Stimulated activated CD4-positive, alpha-beta T cell treated with anti-CD3 and anti-CD28 coated beads, Interleukin-2, amount 100 ng/mL, for 24 hours (primary cell): ENCODE results near the gene SLIT3.
A peak's percentile ranks its signal among the peaks of the same experiment; 100 is the strongest.

Experiments
- DNase-seq, 2 donors: peaks; one replicate each; pipeline ENCODE4 v3.0.0-alpha.2; 2020

Gene SLIT3

DNA sequence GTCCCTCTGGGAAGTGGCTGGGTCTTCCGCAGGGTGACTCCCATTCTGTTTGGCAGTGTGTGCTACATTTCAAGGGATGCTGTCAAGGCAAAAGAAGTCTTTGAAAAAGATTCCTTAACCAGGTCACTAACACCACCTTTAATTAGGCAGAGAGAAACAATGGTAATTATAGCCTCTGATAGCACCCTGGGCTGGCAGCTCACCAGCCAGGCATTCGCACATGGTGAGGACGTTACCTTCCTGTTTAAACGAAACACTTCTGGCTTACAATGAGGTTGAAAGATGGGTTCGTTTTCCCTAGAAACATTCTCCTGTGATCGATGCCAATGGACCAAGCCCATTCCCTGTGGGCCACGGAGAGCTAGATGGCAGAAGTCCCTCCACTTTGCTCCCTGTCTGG, 491.7 kb downstream of the SLIT3 start:
- DNase-seq = no peak

- DNase-seq = no peak
Measured at GRCh38 chr5:168808051-168808616, 492.8 kb downstream of the SLIT3 start.

GRCh38 chr5:168807287-168807686, 493.7 kb downstream of the SLIT3 start:
- no peak for DNase-seq

- no peak for DNase-seq
Measured at GRCh38 chr5:168803541-168803940, 497.4 kb downstream of the SLIT3 start.

DNA sequence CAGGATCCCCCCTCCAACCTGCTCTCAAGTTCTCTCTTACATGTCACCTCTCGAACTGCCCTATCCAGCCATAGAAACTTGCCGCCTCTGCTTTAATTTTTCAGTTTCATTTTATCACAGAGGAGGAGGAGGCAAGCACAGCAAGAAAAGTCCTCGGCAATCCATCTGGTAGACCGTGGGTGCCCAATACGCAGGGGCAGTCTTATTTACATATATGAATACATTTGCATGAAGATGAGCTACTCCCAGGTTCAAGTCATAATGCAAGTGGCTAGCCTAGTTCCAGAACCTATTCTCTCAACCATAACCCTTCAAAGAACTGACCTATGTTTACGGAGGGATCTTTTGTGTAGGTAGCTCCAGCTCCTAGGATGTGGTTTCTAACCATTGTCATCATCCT, 498.6 kb downstream of the SLIT3 start:
- peak in 1 of 2 donors; percentile 32 for DNase-seq

DNA sequence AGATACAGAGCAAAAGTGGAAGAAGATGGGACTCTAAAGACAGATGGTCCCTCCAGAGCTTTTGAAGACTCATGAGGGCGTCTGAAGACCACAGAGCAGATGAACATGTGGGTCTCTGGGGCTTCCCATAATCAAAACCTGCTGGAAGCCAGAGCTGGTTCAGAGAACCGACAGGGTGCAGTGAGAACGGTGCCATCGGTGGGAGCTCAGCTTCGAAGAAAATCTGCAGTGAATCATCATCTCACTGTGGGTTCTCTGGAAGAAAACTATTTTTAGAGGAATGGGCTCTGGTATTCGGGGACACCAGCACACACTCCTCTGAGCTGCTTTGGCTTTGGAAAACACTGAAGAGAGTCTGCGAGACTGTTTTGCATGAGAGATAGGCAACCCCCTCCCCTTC, 499.4 kb downstream of the SLIT3 start:
- DNase-seq = no peak

- no peak for DNase-seq
Measured at GRCh38 chr5:168800701-168801100, 500.2 kb downstream of the SLIT3 start.

GRCh38 chr5:168798065-168799023, 502.6 kb downstream of the SLIT3 start:
- peak in 1 of 2 donors; percentile 17 for DNase-seq

- DNase-seq = no peak
Measured at GRCh38 chr5:168796593-168797580, 504.1 kb downstream of the SLIT3 start.

DNA sequence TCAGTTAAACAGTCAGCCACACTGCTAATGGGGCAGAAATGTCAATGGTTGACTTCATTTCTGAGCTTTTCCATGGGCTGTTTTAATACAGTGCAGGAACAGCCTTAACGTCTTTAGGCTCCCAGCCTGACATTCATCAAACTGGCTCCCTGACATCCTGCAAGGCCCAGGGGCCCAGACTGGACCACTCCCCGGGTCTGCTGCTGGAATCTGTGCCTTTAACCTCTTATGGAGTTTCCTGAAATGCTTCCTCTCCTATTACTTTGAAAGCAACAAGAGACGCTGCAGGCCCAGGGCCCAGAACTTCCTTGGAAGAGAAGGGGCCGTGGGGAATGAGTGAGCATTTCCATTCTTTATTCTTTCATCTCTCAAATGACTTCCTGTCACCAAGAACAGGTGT, 504.9 kb downstream of the SLIT3 start:
- DNase-seq = no peak

DNA sequence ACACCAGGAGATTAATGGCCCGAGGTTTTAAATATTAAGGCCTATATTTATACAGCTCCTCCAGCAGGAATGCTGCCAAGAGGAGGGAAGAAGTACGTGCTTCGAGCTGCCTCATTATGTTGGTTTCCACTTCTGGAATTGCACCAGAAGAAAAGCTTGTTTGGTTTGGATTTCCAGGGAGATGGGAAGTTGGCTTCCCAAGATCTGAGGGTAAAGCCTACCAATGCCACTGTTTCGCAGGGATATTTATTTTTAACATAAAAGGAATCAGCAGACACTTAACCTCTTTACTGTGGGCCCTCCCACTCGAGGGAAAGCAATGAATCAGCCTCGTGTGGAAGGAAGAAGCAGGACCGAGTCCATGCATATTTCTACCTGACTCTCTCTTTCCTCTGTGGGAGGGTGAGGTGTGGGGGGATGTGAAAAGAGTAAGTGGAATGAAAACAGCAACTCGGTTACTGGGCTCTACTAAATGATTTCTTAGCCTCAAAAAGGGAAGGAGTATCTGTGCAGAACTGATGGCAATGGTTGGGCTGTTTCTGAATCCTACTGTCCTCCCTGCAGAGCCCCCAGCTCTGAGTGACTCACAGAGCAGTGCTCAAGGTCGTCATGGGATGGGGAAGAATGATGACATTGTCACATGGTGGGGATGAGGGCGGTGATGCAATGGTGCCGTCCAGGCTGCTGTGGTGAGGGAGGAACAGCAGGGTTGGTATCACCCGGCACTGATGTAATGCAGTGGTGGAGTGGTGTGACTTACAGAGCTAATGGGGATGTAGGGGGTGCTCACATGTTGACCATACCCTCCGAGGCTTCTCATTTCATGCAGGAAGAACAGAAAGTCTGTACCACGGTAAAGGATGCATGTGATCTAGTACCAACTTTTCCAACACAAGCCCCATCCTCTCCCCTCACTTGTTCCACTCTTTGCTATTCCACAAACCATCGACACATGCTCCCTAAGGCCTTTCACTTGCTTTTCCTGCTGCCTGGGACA, 506.8 kb downstream of the SLIT3 start:
- DNase-seq = peak in 1 of 2 donors; percentile 50

DNA sequence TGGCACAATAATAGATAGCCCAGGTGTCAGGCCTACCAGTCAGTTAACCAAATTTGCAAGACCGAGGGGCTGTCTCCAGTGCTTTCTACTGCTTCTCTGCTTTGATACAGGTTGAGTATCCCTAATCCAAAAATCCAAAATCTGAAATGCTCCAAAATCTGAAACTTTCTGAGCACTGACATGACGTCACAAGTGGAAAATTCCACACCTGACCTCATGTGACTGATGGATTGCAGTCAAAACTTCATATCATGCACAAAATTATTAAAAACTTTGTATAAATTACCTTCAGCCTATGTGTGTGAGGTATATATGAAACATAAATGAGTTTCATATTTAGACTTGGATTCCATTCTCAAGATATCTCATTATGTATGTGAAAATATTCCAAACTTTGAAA, 508.3 kb downstream of the SLIT3 start:
- DNase-seq = no peak

DNA sequence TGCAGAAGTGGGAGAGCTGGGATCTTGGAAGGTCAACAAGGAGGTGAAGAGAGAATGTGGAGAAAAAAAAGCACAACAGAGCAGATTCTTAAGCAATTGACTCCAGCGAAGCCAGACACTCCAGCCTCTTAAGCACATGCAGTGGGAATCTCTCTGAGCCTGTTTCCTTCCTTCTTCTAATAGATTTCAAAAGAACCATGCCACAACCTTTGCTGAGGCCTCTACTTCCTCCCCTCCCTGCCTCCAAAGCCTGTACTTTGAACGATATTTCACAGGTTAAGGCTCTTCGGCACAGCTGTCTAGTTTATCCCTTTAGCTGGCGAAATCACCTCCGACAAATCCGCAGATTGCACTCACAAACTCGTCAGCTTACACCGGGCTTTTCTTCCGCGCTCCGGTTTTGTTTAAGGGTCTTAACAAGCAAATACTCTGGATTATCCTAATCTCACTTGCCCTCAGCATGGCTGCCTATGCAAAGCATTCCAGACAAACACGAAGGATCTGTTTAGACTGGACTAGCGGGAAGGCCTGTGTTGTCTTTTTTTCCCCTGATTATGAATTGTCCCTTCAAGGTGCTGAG, 510.2 kb downstream of the SLIT3 start:
- no peak for DNase-seq

DNA sequence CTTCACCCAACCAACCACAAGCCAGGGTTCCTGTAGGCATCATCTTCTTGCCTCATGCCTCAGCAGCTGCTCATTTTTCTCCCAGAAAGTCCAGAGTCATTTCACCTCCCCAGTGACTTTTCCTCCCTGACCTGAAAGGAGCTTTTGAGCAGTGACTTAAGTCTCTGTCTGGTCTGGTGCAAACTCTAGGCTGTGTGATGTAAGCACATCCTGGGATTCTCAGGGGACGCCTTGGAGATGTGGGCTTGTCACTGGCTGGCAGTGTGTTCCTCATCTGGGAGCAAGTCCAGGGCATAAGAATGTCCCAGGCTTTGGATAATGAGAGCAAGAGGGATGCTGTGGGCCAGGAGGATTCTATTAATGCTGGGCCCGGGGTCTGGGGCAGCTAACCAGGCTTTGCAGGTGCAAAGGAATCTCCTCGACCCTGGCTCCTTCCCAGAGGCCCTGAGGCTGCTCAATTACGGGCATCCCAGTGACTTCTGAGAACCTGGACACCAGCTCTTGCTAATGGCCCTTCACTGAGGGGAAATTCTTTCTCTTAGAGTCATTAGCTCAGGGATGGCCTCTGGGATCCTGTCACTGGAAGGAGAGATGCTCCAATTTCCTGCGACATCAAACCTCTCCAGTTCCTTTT, 510.8 kb downstream of the SLIT3 start:
- no peak for DNase-seq

DNA sequence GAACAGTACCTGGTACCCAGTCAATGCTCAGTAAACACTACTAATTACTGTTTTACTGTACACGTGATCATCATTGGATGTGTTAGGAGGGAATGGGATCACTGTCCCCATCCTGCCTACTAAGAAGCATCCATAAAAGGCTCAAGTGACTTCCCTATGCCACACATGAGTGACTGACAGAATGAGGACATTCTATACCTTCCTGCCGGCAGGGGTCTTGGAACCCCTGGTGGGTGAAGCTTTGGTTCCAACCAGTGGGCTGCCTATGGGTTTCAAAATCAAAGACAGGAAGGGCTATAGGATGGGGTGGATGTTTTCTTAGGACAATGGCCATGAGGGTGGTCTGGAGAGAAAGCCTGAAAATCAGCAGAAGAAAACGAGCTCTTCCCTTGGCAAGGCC, 512.2 kb downstream of the SLIT3 start:
- DNase-seq = no peak

- no peak for DNase-seq
Measured at GRCh38 chr5:168788107-168788506, 512.8 kb downstream of the SLIT3 start.

- no peak for DNase-seq
Measured at GRCh38 chr5:168786147-168786546, 514.8 kb downstream of the SLIT3 start.

- DNase-seq = no peak
Measured at GRCh38 chr5:168784454-168784853, 516.5 kb downstream of the SLIT3 start.

GRCh38 chr5:168781941-168782571, 518.9 kb downstream of the SLIT3 start:
- no peak for DNase-seq

DNA sequence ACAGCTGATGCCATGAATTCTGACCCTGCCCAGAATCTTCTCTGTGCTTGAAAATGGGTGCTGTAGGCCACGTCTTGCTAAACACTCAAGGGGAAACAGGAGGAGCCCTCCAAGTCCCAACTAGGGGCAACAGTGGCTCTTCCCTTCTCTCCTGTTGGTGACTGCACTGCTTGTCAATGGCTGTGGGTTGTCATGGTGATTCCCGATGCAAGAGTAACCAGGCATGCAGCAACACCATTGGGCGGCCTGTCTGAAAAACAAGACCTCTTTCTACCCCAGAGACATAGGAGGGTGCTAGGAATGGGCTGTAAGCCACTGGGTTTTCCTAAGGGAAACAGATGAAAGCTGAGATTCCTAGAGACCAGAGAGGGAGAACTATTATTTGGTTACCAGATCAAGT, 520.1 kb downstream of the SLIT3 start:
- DNase-seq = no peak
